Stimulated activated CD4-positive, alpha-beta T cell treated with anti-CD3 and anti-CD28 coated beads, Interleukin-4, amount 100 ng/mL, for 4 hours (primary cell): ENCODE results near the gene ERI2.
"Not testable (repeated sequence)": the region's sequence is repeated elsewhere in the genome, so short reads cannot be mapped to it uniquely, and the experiment has no call there.

Experiments
- DNase-seq, 2 experiments: peaks; one replicate each; pipeline ENCODE4 v3.0.0-alpha.2; 2020

ERI2 gene

DNA sequence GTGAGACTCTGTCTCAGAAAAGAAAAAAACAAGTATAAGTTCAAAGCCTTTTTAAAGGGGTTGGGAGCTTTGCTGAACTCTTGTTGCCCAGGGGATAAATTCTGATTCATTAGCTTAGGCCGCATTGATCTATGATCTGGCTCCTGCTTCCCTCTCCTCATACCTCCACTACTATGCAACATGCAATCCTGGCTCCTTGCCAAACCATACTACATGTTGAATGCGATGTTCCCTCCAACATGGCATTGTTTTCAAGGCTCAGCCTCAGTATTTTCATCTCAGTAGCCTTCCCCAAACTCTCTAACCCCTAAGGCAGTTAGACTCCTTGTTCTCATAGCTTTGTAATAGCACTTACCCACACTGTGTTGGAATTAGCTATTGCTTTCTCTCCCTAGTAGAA lies 6.2 kb upstream of the ERI2 start:
- DNase-seq: no peak

DNA sequence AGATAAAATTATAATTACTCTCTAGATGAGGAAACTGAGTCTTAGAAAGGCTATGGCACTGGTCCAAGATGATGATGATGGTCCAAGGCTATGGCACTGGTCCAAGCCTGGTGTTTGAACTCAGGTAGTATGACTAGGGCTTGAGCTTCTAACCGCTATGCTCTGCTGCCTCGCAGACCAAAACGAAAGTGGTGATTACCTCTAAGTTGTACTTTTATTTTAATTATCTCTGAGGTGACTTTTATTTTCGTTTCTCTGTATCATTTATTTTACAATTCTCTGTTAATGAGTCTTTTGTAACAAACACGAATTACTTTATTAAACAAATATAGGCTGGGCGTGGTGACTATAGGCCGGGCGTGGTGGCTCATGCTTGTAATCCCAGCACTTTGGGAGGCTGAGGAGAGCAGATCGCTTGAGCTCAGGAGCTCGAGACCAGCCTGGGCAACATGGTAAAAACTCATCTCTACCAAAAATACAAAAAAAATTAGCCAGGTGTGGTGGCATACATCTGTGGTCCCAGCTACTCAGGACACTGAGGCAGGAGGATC lies 5.7 kb upstream of the ERI2 start:
- no peak for DNase-seq

DNA sequence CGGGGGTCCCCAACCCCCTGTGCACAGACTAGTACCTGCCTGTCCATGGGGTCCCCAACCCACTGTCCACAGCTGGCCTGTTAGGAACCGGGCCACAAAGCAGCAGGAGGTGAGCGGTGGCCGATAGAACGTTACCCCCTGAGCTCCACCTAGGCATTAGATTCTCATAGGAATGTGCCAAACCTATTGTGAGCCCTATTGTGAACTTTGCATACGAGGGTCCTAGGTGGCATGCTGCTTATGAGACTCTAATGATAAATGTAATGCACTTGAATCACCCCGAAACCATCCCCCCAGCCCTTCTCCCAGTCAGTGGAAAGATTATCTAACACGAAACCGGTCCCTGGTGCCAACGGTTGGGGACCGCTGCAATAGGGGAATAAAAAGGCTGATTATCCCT lies 1.6 kb upstream of the ERI2 start:
- no peak for DNase-seq

- not testable (repeated sequence) for DNase-seq
Measured at GRCh38 chr16:20805684-20806167, 546 bp downstream of the ERI2 start.

DNA sequence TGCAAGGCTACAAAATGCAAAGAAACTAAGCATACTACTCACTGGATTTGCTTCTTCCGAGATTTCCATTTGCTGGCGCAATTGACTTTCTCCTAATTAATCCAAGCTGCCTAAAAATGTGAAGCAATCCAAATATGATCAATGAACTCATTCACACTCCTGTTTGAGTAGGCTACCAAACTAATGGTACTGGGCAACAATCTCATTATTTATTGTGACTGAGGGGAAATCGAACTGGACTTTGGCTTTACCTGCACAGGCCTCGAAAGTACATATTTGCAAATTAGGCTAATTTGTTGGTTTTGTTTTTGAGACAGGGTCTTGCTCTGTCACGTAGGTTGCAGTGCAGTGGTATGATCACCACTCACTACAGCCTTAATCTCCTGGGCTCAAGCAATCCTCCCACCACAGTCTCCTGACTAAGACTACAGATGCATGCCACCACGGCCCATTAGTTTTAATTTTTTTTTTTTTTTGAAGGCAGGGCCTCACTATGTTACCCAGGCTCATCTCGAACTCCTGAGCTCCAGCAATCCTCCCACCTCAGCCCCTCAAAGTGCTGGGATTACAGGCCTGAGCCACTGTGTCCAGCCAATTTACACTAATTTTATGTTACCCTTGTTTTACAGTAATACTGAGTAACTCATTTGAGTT lies 2.6 kb downstream of the ERI2 start:
- no peak for DNase-seq

DNA sequence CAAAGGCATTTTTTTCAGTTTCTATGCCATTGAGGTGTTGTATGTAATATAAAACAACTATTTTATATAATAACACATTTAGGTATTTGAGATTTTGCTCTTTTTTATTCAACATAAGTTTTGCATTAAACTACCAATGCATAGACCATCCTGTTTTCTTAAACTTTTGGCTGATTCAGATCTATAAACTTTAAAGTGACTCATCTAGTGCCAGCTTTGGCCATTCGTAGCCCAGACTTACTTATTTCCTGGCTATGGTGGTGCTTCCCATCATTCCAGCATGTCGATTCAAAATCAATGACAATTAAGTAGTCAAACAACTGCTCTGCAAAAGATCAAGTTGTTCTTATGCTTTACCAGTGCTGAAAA lies 3.1 kb downstream of the ERI2 start:
- no peak for DNase-seq

DNA sequence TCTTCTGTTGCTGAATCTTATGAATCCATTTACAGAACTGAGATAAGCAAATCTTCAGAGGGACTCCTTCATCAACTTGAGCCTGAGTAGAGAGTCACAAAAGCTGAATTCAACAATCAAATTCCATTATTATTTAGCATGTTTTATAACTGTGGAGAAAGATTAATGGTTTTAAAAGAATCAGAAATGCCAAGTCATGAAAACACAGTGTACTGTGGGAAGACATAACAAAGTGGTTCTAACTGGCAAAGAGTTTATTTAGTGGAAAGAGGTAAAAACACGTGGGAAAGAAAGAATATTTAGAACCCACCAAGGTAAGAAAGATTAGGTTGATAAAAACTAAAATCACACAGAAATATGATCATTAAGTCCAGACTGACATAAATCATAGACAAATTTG lies 5.0 kb downstream of the ERI2 start:
- DNase-seq: no peak

GRCh38 chr16:20799599-20799998 lies 6.7 kb downstream of the ERI2 start:
- DNase-seq: no peak

GRCh38 chr16:20798364-20798763 lies 7.9 kb downstream of the ERI2 start:
- no peak for DNase-seq

GRCh38 chr16:20791923-20792612 lies 14.2 kb downstream of the ERI2 start:
- DNase-seq: no peak

- DNase-seq: no peak
Measured at GRCh38 chr16:20789130-20789529, 17.1 kb downstream of the ERI2 start.

- no peak for DNase-seq
Measured at GRCh38 chr16:20784204-20784603, 22.1 kb downstream of the ERI2 start.

GRCh38 chr16:20782470-20782869 lies 23.8 kb downstream of the ERI2 start:
- DNase-seq: no peak

GRCh38 chr16:20781697-20782096 lies 24.6 kb downstream of the ERI2 start:
- DNase-seq: no peak

GRCh38 chr16:20774703-20775362 lies 31.4 kb downstream of the ERI2 start:
- DNase-seq: peak; percentile 32 to 51

DNA sequence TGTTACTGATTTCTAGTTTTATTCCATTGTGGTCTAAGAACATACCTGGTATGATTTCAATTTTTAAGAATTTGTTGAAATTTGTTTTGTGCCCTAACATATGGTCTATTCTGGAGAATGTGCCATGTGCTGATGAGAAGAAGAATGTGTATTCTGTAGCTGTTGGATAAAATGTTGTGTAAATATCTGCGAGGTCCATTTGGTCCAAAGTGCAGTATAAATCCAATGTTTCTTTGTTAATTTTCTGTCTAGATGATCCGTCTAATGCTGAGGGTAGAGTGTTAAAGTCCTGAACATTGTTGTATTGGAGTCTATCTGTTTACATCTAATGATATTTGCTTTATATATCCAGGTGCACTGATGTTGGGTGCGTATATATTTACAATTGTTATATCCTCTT lies 32.6 kb downstream of the ERI2 start:
- DNase-seq: no peak

GRCh38 chr16:20768818-20769217 lies 37.5 kb downstream of the ERI2 start:
- DNase-seq: no peak

DNA sequence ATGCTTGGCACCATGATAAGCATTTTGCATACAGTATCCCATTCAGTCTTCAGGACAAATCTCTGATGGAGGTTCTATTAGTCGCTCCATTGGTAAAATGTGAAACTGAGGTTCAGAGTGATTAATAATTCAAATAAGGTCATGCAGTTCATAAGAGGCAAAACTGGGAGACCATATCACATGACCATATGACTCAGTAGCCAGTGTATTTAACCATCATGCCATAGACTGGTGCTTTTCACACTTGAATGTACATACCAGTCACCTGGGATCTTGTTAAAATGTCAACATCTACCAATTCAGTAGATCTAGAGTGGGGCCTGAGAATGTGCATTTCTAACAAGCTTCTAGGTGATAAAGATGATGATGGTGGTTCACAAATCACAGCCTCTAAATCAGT lies 38.2 kb downstream of the ERI2 start:
- DNase-seq: no peak

DNA sequence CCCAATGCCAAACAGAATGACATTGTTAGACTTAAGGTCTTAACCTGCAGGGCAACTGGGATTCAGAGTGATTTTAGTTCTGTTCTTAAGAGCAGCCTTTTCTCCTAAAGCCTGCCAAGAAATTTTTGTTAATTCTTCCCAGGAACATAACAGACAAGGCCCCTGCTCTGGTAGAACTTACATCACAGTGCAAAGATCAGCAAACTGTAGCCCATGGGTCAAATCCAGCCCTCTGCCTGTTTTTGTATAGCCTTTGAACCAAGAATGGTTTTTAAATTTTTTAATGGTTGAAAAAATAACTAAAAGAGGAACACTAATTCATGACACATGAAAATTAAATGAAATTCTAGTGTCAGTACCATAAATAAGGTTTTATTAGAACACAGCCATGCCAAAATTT lies 38.7 kb downstream of the ERI2 start:
- no peak for DNase-seq

- no peak for DNase-seq
Measured at GRCh38 chr16:20766294-20766693, 40.0 kb downstream of the ERI2 start.

- DNase-seq: no peak
Measured at GRCh38 chr16:20765732-20766131, 40.5 kb downstream of the ERI2 start.

- not testable (repeated sequence) for DNase-seq
Measured at GRCh38 chr16:20764448-20764847, 41.8 kb downstream of the ERI2 start.

- peak; percentile 17 to 68 for DNase-seq
Measured at GRCh38 chr16:20763461-20764232, 42.6 kb downstream of the ERI2 start, which contains the start of gene ACSM3. Gene ACSM3 (plus strand): TSS chr16:20764014. CDS start chr16:20770035, 6,021 bp downstream.
